HepG2 (cell line): ENCODE measurements around the gene SEC61A1. TPM values are rescaled to one million over a fixed set of nuclear protein-coding genes. Genes with fewer than 3 reads are reported as not detected.
A peak's percentile ranks its signal among the peaks of the same experiment; 100 is the strongest.

Experiments
- ATAC-seq: fragments of 200-7000 bp; cut with Tn5 transposase; 3 replicates; pipeline ENCODE4 v1.9.1; 2020; ENCODE audit warnings: mild to moderate bottlenecking, moderate library complexity
- BruUV-seq: library from RNA; stranded (reverse); fragments of 400-500 nt; replicated peaks from 2 replicates; lab custom pipeline; 2021; lab: Mats Ljungman, UMichigan
- CTCF ChIA-PET: fragments of 300-600 bp; formaldehyde crosslinking; extraction: SDS; loops from one replicate; lab custom pipeline; 2021; ENCODE audit warnings: low total read pairs, inconsistent platforms, low intra/inter-chr PET ratio; lab: Yijun Ruan, JAX
- POLR2A ChIA-PET: fragments of 350-600 bp; sonication (Branson Sonifier 250); formaldehyde crosslinking; loops from one replicate; lab custom pipeline; 2020; ENCODE audit warnings: antibody characterized with exemption, inconsistent platforms; lab: Yijun Ruan, JAX
- DNase-seq: peaks from one replicate; pipeline ENCODE4 v3.0.0-alpha.2; 2015; ENCODE audit warnings: low spot score
- FAIRE-seq: peaks from 3 replicates; lab custom pipeline; 2011; peaks lifted over from hg19 to GRCh38; lab: Jason Lieb, UNC
- H2AFZ ChIP-seq: one replicate; pipeline ENCODE4 v1.6.1; 2011; ENCODE audit warnings: low read length, inconsistent platforms
- H3K27ac ChIP-seq: fragments of 300-600 bp; 3 replicates; pipeline ENCODE4 v1.8.0; 2011; ENCODE audit warnings: mixed run types, mild to moderate bottlenecking, mixed read lengths, low read length, inconsistent platforms; ENCODE audit not compliant: insufficient read depth; ENCODE audit errors: extremely low read length
- H3K27me3 ChIP-seq, 2 experiments: fragments of 200-600 bp in 1 of 2; 2 replicates in 1 of 2; 3 replicates in 1 of 2; pipeline versions ENCODE4 v1.6.0 to v1.8.0; 2011; ENCODE audit warnings: low read length in 2 of 2, mild to moderate bottlenecking in 2 of 2, moderate library complexity in 2 of 2, inconsistent platforms in 1 of 2; ENCODE audit not compliant: insufficient read depth in 2 of 2, control insufficient read depth in 1 of 2
- H3K36me3 ChIP-seq, 2 experiments: fragments of 200-600 bp in 1 of 2; replicated peaks in 1 of 2; 2 replicates in 1 of 2; 3 replicates in 1 of 2; pipeline versions ENCODE4 v1.5.1 to v1.8.0; 2011; ENCODE audit warnings: low read length in 2 of 2, inconsistent platforms in 1 of 2; ENCODE audit not compliant: insufficient read depth in 2 of 2, control insufficient read depth in 1 of 2
- H3K4me1 ChIP-seq: 2 replicates; pipeline ENCODE4 v1.5.1; 2012; ENCODE audit warnings: low read length, inconsistent platforms; ENCODE audit not compliant: insufficient read depth
- H3K4me2 ChIP-seq: 2 replicates; pipeline ENCODE4 v1.6.0; 2011; ENCODE audit warnings: low read depth, low read length, inconsistent platforms
- H3K4me3 ChIP-seq, 3 experiments: fragments of 200-600 bp in 1 of 3; sonication (generic), shearing (Covaris generic) in 1 of 3; replicated peaks in 1 of 3; 2 replicates each; pipeline ENCODE4 v1.5.1; 2011 to 2016; ENCODE audit warnings: low read length in 3 of 3, inconsistent platforms in 2 of 3, low read depth in 2 of 3, mild to moderate bottlenecking in 2 of 3, control low read depth in 1 of 3, mixed read lengths in 1 of 3; ENCODE audit not compliant: insufficient read depth in 1 of 3
- H3K79me2 ChIP-seq: one replicate; pipeline ENCODE4 v1.6.1; 2011; ENCODE audit warnings: low read length, inconsistent platforms; ENCODE audit not compliant: insufficient read depth
- H3K9ac ChIP-seq: 2 replicates; pipeline ENCODE4 v1.6.0; 2011; ENCODE audit warnings: mild to moderate bottlenecking, low read depth, low read length, inconsistent platforms; ENCODE audit not compliant: insufficient read depth
- H3K9me3 ChIP-seq: 2 replicates; pipeline ENCODE4 v1.5.1; 2012; ENCODE audit warnings: mild to moderate bottlenecking, low read length
- H4K20me1 ChIP-seq: 2 replicates; pipeline ENCODE4 v1.6.0; 2011; ENCODE audit warnings: inconsistent platforms, mild to moderate bottlenecking, low read length, moderate library complexity; ENCODE audit not compliant: insufficient read depth
- ARID5B ChIP-seq: IDR thresholded peaks from 2 replicates; pipeline ENCODE4 v1.4.0; 2020; ENCODE audit warnings: mild to moderate bottlenecking, missing genetic modification reagents
- CREB1 ChIP-seq, 2 experiments: fragments of 450-650 bp in 1 of 2; IDR thresholded peaks; 2 replicates each; pipeline ENCODE4 v1.6.1; 2016 to 2017; ENCODE audit warnings: control low read depth in 1 of 2, mild to moderate bottlenecking in 1 of 2, missing compliant biosample characterization in 1 of 2, missing genetic modification characterization in 1 of 2
- FOSL2 ChIP-seq: sonication (generic); formaldehyde crosslinking; IDR thresholded peaks from 2 replicates; pipeline ENCODE4 v1.4.0; 2020; ENCODE audit warnings: missing genetic modification reagents
- FOXM1 ChIP-seq: sonication (generic); formaldehyde crosslinking; IDR thresholded peaks from 2 replicates; pipeline ENCODE4 v1.5.0; 2020; ENCODE audit warnings: missing genetic modification reagents
- HIVEP1 ChIP-seq: sonication (generic); formaldehyde crosslinking; IDR thresholded peaks from 2 replicates; pipeline ENCODE4 v1.4.0; 2020; ENCODE audit warnings: mild to moderate bottlenecking, missing genetic modification reagents
- NFKB2 ChIP-seq: sonication (generic); formaldehyde crosslinking; IDR thresholded peaks from 2 replicates; pipeline ENCODE4 v1.4.0; 2020; ENCODE audit warnings: missing genetic modification reagents, borderline replicate concordance
- NR2F1 ChIP-seq, 2 experiments: fragments of 450-650 bp in 1 of 2; formaldehyde crosslinking in 1 of 2; IDR thresholded peaks; 2 replicates each; pipeline versions ENCODE4 v1.5.0 to v1.6.1; 2016 to 2020; ENCODE audit warnings: mild to moderate bottlenecking in 1 of 2, missing compliant biosample characterization in 1 of 2, missing genetic modification reagents in 1 of 2, moderate library complexity in 1 of 2
- NR2F6 ChIP-seq, 2 experiments: IDR thresholded peaks; 2 replicates each; pipeline ENCODE4 v1.6.1; 2016; ENCODE audit warnings: antibody characterized with exemption in 1 of 2, mild to moderate bottlenecking in 1 of 2
- POLR2G ChIP-seq: fragments of 200-400 bp; formaldehyde crosslinking; IDR thresholded peaks from 2 replicates; pipeline ENCODE4 v1.6.1; 2018; ENCODE audit warnings: mild to moderate bottlenecking, low read depth, low read length, moderate library complexity
- RARA ChIP-seq: IDR thresholded peaks from 2 replicates; pipeline ENCODE4 v1.6.1; 2016; ENCODE audit warnings: missing genetic modification reagents, missing compliant biosample characterization
- RFXANK ChIP-seq: IDR thresholded peaks from 2 replicates; pipeline ENCODE4 v1.6.1; 2016
- RXRA ChIP-seq: sonication (generic); formaldehyde crosslinking; IDR thresholded peaks from 2 replicates; pipeline ENCODE4 v1.5.1; 2020; ENCODE audit warnings: missing genetic modification reagents
- TEAD3 ChIP-seq: optimal IDR thresholded peaks from 2 replicates; pipeline ENCODE3; 2016; ENCODE audit warnings: borderline replicate concordance
- ZNF232 ChIP-seq: sonication (generic); formaldehyde crosslinking; IDR thresholded peaks from 2 replicates; pipeline ENCODE4 v1.4.0; 2020; ENCODE audit warnings: missing genetic modification reagents, borderline replicate concordance
- ZNF496 ChIP-seq: sonication (generic); formaldehyde crosslinking; IDR thresholded peaks from 2 replicates; pipeline ENCODE4 v1.8.1; 2023; ENCODE audit warnings: mild to moderate bottlenecking, moderate library complexity, missing genetic modification reagents; ENCODE audit not compliant: insufficient replicate concordance
- ZNF558 ChIP-seq: sonication (generic); formaldehyde crosslinking; IDR thresholded peaks from 2 replicates; pipeline ENCODE4 v1.9.0; 2022; ENCODE audit warnings: mild to moderate bottlenecking, missing genetic modification reagents, borderline replicate concordance
- WGBS: methylation state at CpG from one replicate; pipeline ENCODE4 v1.1.6; 2017; ENCODE audit warnings: low lambda C conversion rate; 5-methylcytosine and 5-hydroxymethylcytosine counted together
- in situ Hi-C: cut with HindIII; loops from 2 replicates; pipeline ENCODE4 v1.10.0; 2017; ENCODE audit warnings: low pct_unique_long_range_greater_than_20kb; ENCODE audit not compliant: extremely low pct_ligation_motif_present
- intact Hi-C: fragments of 100-400 bp; cut with micrococcal nuclease; formaldehyde crosslinking; loops from one replicate; pipeline ENCODE4 v1.10.0; 2022; ENCODE audit not compliant: unreplicated experiment
- polyA plus RNA-seq, 8 experiments: library from polyadenylated mRNA; depleted of rRNA in 3 of 8; stranded (reverse) in 7 of 8; unstranded in 1 of 8; fragments of >200 nt; fragmentation: Illumina TruSeq in 4 of 8; extraction: Trizol in 4 of 8; gene quantifications; 2 replicates each; pipeline versions ENCODE4 v1.2.1 to v1.2.3, GENCODE V29; 2011 to 2016; ENCODE audit warnings: low read depth in 4 of 8, missing spikeins in 1 of 8, mixed read lengths in 1 of 8; ENCODE audit not compliant: insufficient read depth in 1 of 8
- total RNA-seq, 5 experiments: library from RNA; depleted of rRNA; stranded (reverse); fragments of >200 nt; fragmentation: Illumina TruSeq; extraction: Trizol; gene quantifications; 2 replicates each; pipeline ENCODE4 v1.2.3, GENCODE V29; 2016; ENCODE audit warnings: low read depth in 1 of 5
- TF ChIP-seq, protein P1 (sequence below): sonication (generic); formaldehyde crosslinking; IDR thresholded peaks from 2 replicates; pipeline ENCODE4 v1.4.0; 2020; ENCODE audit warnings: missing genetic modification reagents, borderline replicate concordance
- TF ChIP-seq, protein P2 (sequence below): sonication (generic); formaldehyde crosslinking; IDR thresholded peaks from 2 replicates; pipeline ENCODE4 v1.8.1; 2023; ENCODE audit warnings: mild to moderate bottlenecking, missing genetic modification reagents

The SEC61A1 gene
- total and polyA plus RNA-seq, 2 of the 13 experiments (the other 11 are each of a cell fraction or from before 2014, with no cell fraction given), result 170 to 203 TPM

DNA sequence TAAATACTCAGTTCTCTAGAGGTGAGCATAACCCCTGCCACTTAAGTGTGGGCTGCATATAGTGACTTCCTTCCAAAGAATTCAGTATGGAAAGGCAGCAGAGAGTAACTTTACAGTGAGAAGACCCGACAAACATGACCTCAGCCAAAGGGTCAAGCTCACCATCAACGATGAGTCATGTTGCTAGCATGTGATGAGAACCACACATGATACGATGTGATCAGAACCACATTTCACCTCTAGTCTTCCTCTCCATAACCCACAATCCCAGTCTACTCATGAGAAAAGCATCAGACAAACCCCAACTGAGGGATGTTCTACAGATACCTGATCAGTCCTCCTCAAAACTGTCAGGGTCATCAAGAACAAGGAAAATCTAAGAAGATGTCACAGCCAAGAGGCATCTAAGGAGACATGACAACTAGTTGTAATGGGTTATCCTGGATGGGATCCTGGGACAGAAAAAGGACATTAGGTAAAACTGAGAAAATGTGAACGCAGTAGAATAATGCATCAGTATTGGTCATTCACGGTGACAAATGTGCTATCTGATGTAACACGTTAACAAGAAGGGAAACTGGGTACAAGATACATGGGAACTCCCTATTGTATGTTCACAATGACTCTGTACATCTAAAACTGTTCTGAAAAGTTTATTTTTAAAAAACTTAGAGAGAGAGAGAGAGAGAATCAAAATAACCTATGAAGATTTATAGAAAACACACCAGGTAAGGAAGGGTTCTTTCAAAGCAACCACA, 28.3 kb downstream of the SEC61A1 start:
- H3K27me3 ChIP-seq, result no peaks in the 10 kb centered on the region
- no peaks in the 10 kb centered on the region for H4K20me1 ChIP-seq
- H3K9me3 ChIP-seq, result no peaks in the 10 kb centered on the region
- H3K9ac ChIP-seq, result no peak overlapping the region
- H3K4me3 ChIP-seq, result no peak overlapping the region
- intact Hi-C loops, result no loop called here
- peaks cover 10% of the 10 kb centered on the region; the same call in 1 of the 2 replicates for H3K4me1 ChIP-seq
- no peaks in the 10 kb centered on the region for H3K79me2 ChIP-seq
- ATAC-seq (no peak), DNase-seq (peak; percentile 62), FAIRE-seq (no peak)
- in situ Hi-C loops, result no loop called here
- no TSS peak for BruUV-seq
- H3K27ac ChIP-seq, result no peak overlapping the region
- no peak overlapping the region for H2AFZ ChIP-seq
- ChIA-PET CTCF (no interaction called here), POLR2A (interaction anchor here (1.2 kb wide), 1 partner anchor 43 kb away, joined by 5 read pairs; the partner anchor contains the start of gene RUVBL1)
- WGBS, result 63% methylated on average over 6 of the region's 6 CpGs
- peaks cover 18 to 71% of the 10 kb centered on the region in 2 experiments for H3K36me3 ChIP-seq
- H3K4me2 ChIP-seq, result no peak overlapping the region
- TF ChIP-seq RXRA (CRISPR knock-in tag) (peak; percentile 16; the same call in 1 of the 2 replicates), ZNF558 (CRISPR knock-in tag) (no peak), NR2F6 (IDR thresholded peaks at IDR 0.05) (peak; percentile 32; the same call in 1 of the 2 replicates), NR2F6 (CRISPR knock-in tag; IDR thresholded peaks at IDR 0.05) (peak; percentile 51; the same call in 1 of the 2 replicates), ZNF496 (CRISPR knock-in tag) (no peak), NR2F1 (CRISPR knock-in tag; IDR thresholded peaks at IDR 0.05) (peak; percentile 46 to 71), POLR2G (no peak), TEAD3 (CRISPR knock-in tag) (peak; percentile 27), FOSL2 (CRISPR knock-in tag) (peak; percentile 92), RFXANK (CRISPR knock-in tag) (no peak), ARID5B (CRISPR knock-in tag) (0 out of 2 replicates have a peak, but pooled peaks have one; percentile 13), HIVEP1 (CRISPR knock-in tag) (no peak), RARA (CRISPR knock-in tag) (peak; percentile 55; the same call in 1 of the 2 replicates), NFKB2 (CRISPR knock-in tag) (no peak), ZNF232 (no peak), CREB1 (IDR thresholded peaks at IDR 0.05) (peak; percentile 6; the same call in 1 of the 2 replicates), CREB1 (CRISPR knock-in tag; IDR thresholded peaks at IDR 0.05) (no peak), FOXM1 (CRISPR knock-in tag) (no peak)
- TF ChIP-seq, protein P1, sequence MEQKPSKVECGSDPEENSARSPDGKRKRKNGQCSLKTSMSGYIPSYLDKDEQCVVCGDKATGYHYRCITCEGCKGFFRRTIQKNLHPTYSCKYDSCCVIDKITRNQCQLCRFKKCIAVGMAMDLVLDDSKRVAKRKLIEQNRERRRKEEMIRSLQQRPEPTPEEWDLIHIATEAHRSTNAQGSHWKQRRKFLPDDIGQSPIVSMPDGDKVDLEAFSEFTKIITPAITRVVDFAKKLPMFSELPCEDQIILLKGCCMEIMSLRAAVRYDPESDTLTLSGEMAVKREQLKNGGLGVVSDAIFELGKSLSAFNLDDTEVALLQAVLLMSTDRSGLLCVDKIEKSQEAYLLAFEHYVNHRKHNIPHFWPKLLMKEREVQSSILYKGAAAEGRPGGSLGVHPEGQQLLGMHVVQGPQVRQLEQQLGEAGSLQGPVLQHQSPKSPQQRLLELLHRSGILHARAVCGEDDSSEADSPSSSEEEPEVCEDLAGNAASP, result peak; percentile 18; the same call in 1 of the 2 replicates
- TF ChIP-seq, protein P2, sequence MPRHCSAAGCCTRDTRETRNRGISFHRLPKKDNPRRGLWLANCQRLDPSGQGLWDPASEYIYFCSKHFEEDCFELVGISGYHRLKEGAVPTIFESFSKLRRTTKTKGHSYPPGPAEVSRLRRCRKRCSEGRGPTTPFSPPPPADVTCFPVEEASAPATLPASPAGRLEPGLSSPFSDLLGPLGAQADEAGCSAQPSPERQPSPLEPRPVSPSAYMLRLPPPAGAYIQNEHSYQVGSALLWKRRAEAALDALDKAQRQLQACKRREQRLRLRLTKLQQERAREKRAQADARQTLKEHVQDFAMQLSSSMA (CRISPR knock-in tag), result no peak
